Fibroblast of lung (primary cell): ENCODE data around the gene OR2V2. TPM values are rescaled to one million over a fixed set of nuclear protein-coding genes. Genes with fewer than 3 reads are reported as not detected.

Experiments used
- DNase-seq, 2 donors: peaks; one replicate each; pipeline versions ENCODE4 v3.0.0 to v3.0.0-alpha.2; 2010; ENCODE audit warnings: low read depth in 2 of 2
- H2AFZ ChIP-seq: 2 replicates; pipeline ENCODE4 v1.5.1; 2012; ENCODE audit warnings: low read length, control low read depth, inconsistent platforms
- H3K27ac ChIP-seq: 2 replicates; pipeline ENCODE4 v1.5.1; 2011; ENCODE audit warnings: low read length, control low read depth; ENCODE audit not compliant: insufficient read depth
- H3K27me3 ChIP-seq: 2 replicates; pipeline ENCODE4 v1.5.1; 2011; ENCODE audit warnings: mild to moderate bottlenecking, low read length; ENCODE audit not compliant: control insufficient read depth, insufficient read depth
- H3K36me3 ChIP-seq: 2 replicates; pipeline ENCODE4 v1.5.1; 2011; ENCODE audit warnings: low read length; ENCODE audit not compliant: control insufficient read depth, insufficient read depth
- H3K4me1 ChIP-seq: 2 replicates; pipeline ENCODE4 v1.5.1; 2011; ENCODE audit warnings: low read length; ENCODE audit not compliant: control insufficient read depth, insufficient read depth; ENCODE audit errors: extremely low read depth
- H3K4me2 ChIP-seq: 2 replicates; pipeline ENCODE4 v1.5.1; 2011; ENCODE audit warnings: low read length, control low read depth; ENCODE audit not compliant: insufficient read depth; ENCODE audit errors: extremely low read depth
- H3K4me3 ChIP-seq, 4 experiments: fragments of 200-600 bp in 1 of 4; sonication (generic) in 1 of 4; replicated peaks in 1 of 4; 2 replicates each; pipeline ENCODE4 v1.5.1; 2011 to 2016; ENCODE audit warnings: low read length in 4 of 4, low read depth in 3 of 4, mild to moderate bottlenecking in 3 of 4, control low read depth in 2 of 4, inconsistent platforms in 1 of 4, mixed read lengths in 1 of 4; ENCODE audit not compliant: insufficient read depth in 1 of 4; ENCODE audit errors: control extremely low read depth in 1 of 4
- H3K79me2 ChIP-seq: 2 replicates; pipeline ENCODE4 v1.5.1; 2012; ENCODE audit warnings: mild to moderate bottlenecking, low read length, inconsistent platforms; ENCODE audit not compliant: control insufficient read depth, insufficient read depth
- H3K9ac ChIP-seq: 2 replicates; pipeline ENCODE4 v1.5.1; 2011; ENCODE audit warnings: mild to moderate bottlenecking, low read length, control low read depth; ENCODE audit not compliant: insufficient read depth
- H3K9me3 ChIP-seq: 2 replicates; pipeline ENCODE4 v1.5.1; 2012; ENCODE audit warnings: low read depth, low read length; ENCODE audit not compliant: control insufficient read depth, insufficient read depth
- H4K20me1 ChIP-seq: 2 replicates; pipeline ENCODE4 v1.5.1; 2011; ENCODE audit warnings: low read length; ENCODE audit not compliant: control insufficient read depth, insufficient read depth; ENCODE audit errors: extremely low read depth
- EZH2 ChIP-seq: IDR thresholded peaks from 2 replicates; pipeline ENCODE4 v1.5.1; 2012; ENCODE audit warnings: low read length, control low read depth, mild to moderate bottlenecking; ENCODE audit errors: missing control alignments
- polyA plus RNA-seq, 2 donors: library from polyadenylated mRNA; depleted of rRNA in 1 of 2; stranded (reverse) in 1 of 2; unstranded in 1 of 2; fragments of >200 nt; gene quantifications; 2 replicates each; pipeline ENCODE4 v1.2.1, GENCODE V29; 2011 to 2012; ENCODE audit warnings: missing spikeins in 1 of 2
- total RNA-seq: library from RNA; depleted of rRNA; stranded (reverse); fragments of >200 nt; gene quantifications from 2 replicates; pipeline ENCODE4 v1.2.1, GENCODE V29; 2014
- TF ChIP-seq, protein P1 (sequence below), 2 donors: IDR thresholded peaks in 1 of 2; conservative IDR thresholded peaks in 1 of 2; 1 replicate in 1 of 2; 2 replicates in 1 of 2; pipeline ENCODE4 v1.5.1; 2011 to 2012; ENCODE audit warnings: low read length in 2 of 2, control low read depth in 1 of 2, inconsistent platforms in 1 of 2, low read depth in 1 of 2, mild to moderate bottlenecking in 1 of 2

OR2V2 gene
- total and polyA plus RNA-seq, 2 donors (not counting 1 experiment from before 2014, with no cell fraction given) = not detected

DNA sequence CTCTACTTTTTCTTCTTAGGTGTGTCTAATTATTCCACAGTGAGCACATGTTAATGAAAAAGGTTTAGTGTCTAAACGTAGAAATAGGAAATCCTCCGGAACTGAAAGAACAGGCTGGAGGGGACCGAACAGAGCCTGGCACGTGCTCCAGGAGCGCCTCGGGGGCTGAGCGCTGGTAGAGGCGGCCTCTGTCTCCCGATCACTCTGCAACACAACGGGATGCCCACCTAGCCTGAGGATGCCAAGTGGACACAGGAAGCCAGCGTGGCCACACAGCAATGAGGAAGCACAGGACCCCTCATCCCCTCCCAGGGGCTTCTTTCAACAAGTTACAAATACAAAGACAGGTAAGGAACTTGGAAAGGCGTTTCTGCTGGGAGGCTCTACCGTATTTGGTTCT lies 38.2 kb downstream of the OR2V2 start:
- TF ChIP-seq EZH2 = no peak
- TF ChIP-seq, protein P1, sequence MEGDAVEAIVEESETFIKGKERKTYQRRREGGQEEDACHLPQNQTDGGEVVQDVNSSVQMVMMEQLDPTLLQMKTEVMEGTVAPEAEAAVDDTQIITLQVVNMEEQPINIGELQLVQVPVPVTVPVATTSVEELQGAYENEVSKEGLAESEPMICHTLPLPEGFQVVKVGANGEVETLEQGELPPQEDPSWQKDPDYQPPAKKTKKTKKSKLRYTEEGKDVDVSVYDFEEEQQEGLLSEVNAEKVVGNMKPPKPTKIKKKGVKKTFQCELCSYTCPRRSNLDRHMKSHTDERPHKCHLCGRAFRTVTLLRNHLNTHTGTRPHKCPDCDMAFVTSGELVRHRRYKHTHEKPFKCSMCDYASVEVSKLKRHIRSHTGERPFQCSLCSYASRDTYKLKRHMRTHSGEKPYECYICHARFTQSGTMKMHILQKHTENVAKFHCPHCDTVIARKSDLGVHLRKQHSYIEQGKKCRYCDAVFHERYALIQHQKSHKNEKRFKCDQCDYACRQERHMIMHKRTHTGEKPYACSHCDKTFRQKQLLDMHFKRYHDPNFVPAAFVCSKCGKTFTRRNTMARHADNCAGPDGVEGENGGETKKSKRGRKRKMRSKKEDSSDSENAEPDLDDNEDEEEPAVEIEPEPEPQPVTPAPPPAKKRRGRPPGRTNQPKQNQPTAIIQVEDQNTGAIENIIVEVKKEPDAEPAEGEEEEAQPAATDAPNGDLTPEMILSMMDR (conservative IDR thresholded peaks at IDR 0.05 in 1 of 2, IDR thresholded peaks at IDR 0.05 in 1 of 2; ENCODE audit: low read depth in 1 of 2, low read length in 2 of 2) = no peak
- no peak overlapping the region for H3K27ac ChIP-seq
- no peak overlapping the region for H3K4me2 ChIP-seq
- no peaks in the 10 kb centered on the region for H3K79me2 ChIP-seq
- no peak overlapping the region for H2AFZ ChIP-seq
- H3K9me3 ChIP-seq = no peaks in the 10 kb centered on the region
- DNase-seq = no peak
- no peaks in the 10 kb centered on the region for H4K20me1 ChIP-seq
- H3K9ac ChIP-seq = no peak overlapping the region
- H3K4me3 ChIP-seq = no peak overlapping the region
- H3K27me3 ChIP-seq = no peaks in the 10 kb centered on the region
- H3K4me1 ChIP-seq = no peaks in the 10 kb centered on the region
- H3K36me3 ChIP-seq = no peaks in the 10 kb centered on the region

DNA sequence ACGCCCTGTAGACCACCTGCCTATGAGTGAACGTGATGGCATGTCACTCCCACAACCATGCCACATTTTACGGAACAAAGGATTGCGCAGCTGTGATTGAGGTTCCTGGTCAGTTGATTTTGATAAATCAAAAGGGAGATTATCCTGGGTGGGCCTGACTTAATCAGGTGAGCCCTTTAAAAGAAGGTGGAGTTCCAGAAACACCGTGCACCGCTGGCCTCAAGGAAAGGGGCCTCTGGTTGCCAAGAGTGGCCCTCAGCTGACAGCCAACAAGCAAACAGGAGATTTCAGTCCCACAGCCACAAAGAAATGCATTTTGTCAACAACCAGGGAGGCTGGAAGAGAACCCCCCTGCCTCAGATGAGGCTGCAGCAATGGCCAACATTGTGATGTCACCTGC lies 38.6 kb downstream of the OR2V2 start:
- Histone ChIP-seq H3K27me3 (no peaks in the 10 kb centered on the region), H2AFZ (no peak overlapping the region), H3K36me3 (no peaks in the 10 kb centered on the region), H3K4me2 (no peak overlapping the region), H3K9ac (no peak overlapping the region), H3K79me2 (no peaks in the 10 kb centered on the region), H4K20me1 (no peaks in the 10 kb centered on the region), H3K27ac (no peak overlapping the region), H3K4me1 (no peaks in the 10 kb centered on the region), H3K9me3 (no peaks in the 10 kb centered on the region), H3K4me3 (no peak overlapping the region)
- no peak for DNase-seq
- TF ChIP-seq, protein P1 (conservative IDR thresholded peaks at IDR 0.05 in 1 of 2, IDR thresholded peaks at IDR 0.05 in 1 of 2; ENCODE audit: low read depth in 1 of 2, low read length in 2 of 2) = no peak
- TF ChIP-seq EZH2 = no peak

DNA sequence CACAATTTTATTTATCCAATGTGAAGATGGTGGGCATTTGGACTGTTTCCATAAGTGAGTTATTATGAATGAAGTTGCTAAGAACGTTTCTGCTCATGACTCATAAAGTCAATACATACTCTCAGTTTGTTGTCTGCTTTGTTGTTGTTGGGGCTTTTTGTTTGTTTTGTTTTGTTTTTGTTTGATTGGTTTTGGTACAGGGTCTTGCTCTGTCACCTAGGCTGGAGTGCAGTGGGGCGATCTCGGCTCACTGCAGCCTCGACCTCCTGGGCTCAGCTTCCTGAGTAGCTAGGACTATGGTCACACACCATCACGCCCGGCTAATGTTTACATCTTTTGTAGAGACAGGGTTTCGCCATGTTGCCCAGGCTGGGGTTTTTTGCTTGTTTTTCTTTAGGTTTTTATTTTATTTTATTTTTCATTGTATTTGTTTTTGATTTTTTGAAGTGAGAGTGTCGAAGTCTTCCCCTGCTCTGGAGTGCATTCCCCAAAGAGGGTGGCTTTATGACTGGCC lies 39.7 kb downstream of the OR2V2 start:
- Histone ChIP-seq H3K27me3 (no peaks in the 10 kb centered on the region), H3K36me3 (no peaks in the 10 kb centered on the region), H3K79me2 (no peaks in the 10 kb centered on the region), H3K9me3 (no peaks in the 10 kb centered on the region), H2AFZ (peak overlapping the region; percentile 60), H4K20me1 (no peaks in the 10 kb centered on the region), H3K4me2 (peak overlapping the region; percentile 79), H3K27ac (peak overlapping the region; percentile 47), H3K9ac (peak overlapping the region; percentile 5), H3K4me3 (peak overlapping the region; percentile 28 to 86 (median 32)), H3K4me1 (no peaks in the 10 kb centered on the region)
- TF ChIP-seq, protein P1 (conservative IDR thresholded peaks at IDR 0.05 in 1 of 2, IDR thresholded peaks at IDR 0.05 in 1 of 2; ENCODE audit: low read depth in 1 of 2, low read length in 2 of 2) = no peak
- DNase-seq = no peak
